HEK293 (cell line): Measurements from ENCODE around the gene NMT2.

Experiments used
- BCL11A ChIP-seq: fragments of 450-650 bp; formaldehyde crosslinking; IDR thresholded peaks from 2 replicates; pipeline ENCODE4 v1.5.1; 2016; ENCODE audit warnings: low read depth, missing biosample characterization, missing genetic modification characterization
- GFI1B ChIP-seq: fragments of 450-650 bp; formaldehyde crosslinking; IDR thresholded peaks from 2 replicates; pipeline ENCODE4 v1.5.1; 2016; ENCODE audit warnings: missing biosample characterization, missing genetic modification characterization
- GLIS1 ChIP-seq: fragments of 450-650 bp; formaldehyde crosslinking; IDR thresholded peaks from 2 replicates; pipeline ENCODE4 v1.5.1; 2016; ENCODE audit warnings: missing biosample characterization, missing genetic modification characterization
- HIC1 ChIP-seq: fragments of 450-650 bp; formaldehyde crosslinking; IDR thresholded peaks from 2 replicates; pipeline ENCODE4 v1.5.1; 2016; ENCODE audit warnings: missing biosample characterization, missing genetic modification characterization
- KLF1 ChIP-seq: fragments of 450-650 bp; formaldehyde crosslinking; IDR thresholded peaks from 2 replicates; pipeline ENCODE4 v1.5.1; 2016; ENCODE audit warnings: missing biosample characterization, missing genetic modification characterization
- MZF1 ChIP-seq: fragments of 450-650 bp; formaldehyde crosslinking; IDR thresholded peaks from 2 replicates; pipeline ENCODE4 v1.5.1; 2017; ENCODE audit warnings: missing biosample characterization, missing genetic modification characterization, borderline replicate concordance
- ZBTB11 ChIP-seq: fragments of 450-650 bp; formaldehyde crosslinking; conservative IDR thresholded peaks from 2 replicates; pipeline ENCODE4 v1.5.1; 2016; ENCODE audit warnings: low read depth, missing biosample characterization, missing genetic modification characterization
- ZBTB48 ChIP-seq: fragments of 450-650 bp; formaldehyde crosslinking; IDR thresholded peaks from 2 replicates; pipeline ENCODE4 v1.5.1; 2016; ENCODE audit warnings: missing biosample characterization, missing genetic modification characterization
- ZFP37 ChIP-seq: fragments of 450-650 bp; formaldehyde crosslinking; IDR thresholded peaks from 2 replicates; pipeline ENCODE4 v1.5.1; 2016; ENCODE audit warnings: missing biosample characterization, missing genetic modification characterization
- ZNF140 ChIP-seq: fragments of 450-650 bp; formaldehyde crosslinking; IDR thresholded peaks from 2 replicates; pipeline ENCODE4 v1.5.1; 2016; ENCODE audit warnings: missing biosample characterization, missing genetic modification characterization
- ZNF202 ChIP-seq: fragments of 450-650 bp; formaldehyde crosslinking; IDR thresholded peaks from 2 replicates; pipeline ENCODE4 v1.5.1; 2016; ENCODE audit warnings: missing biosample characterization, missing genetic modification characterization, borderline replicate concordance
- ZNF211 ChIP-seq: fragments of 450-650 bp; formaldehyde crosslinking; IDR thresholded peaks from 2 replicates; pipeline ENCODE4 v1.5.1; 2016; ENCODE audit warnings: low read depth, missing biosample characterization, missing genetic modification characterization
- ZNF280D ChIP-seq: fragments of 450-650 bp; formaldehyde crosslinking; IDR thresholded peaks from 2 replicates; pipeline ENCODE4 v1.5.1; 2016; ENCODE audit warnings: missing biosample characterization, missing genetic modification characterization
- ZNF292 ChIP-seq: fragments of 450-650 bp; formaldehyde crosslinking; IDR thresholded peaks from 2 replicates; pipeline ENCODE4 v1.5.1; 2016; ENCODE audit warnings: low read depth, missing biosample characterization, missing genetic modification characterization, borderline replicate concordance
- ZNF335 ChIP-seq: fragments of 450-650 bp; formaldehyde crosslinking; conservative IDR thresholded peaks from 2 replicates; pipeline ENCODE4 v1.5.1; 2016; ENCODE audit warnings: missing biosample characterization, missing genetic modification characterization
- ZNF354C ChIP-seq: fragments of 450-650 bp; formaldehyde crosslinking; IDR thresholded peaks from 2 replicates; pipeline ENCODE4 v1.5.1; 2016; ENCODE audit warnings: missing biosample characterization, missing genetic modification characterization, low read depth, borderline replicate concordance
- ZNF391 ChIP-seq: fragments of 450-650 bp; formaldehyde crosslinking; IDR thresholded peaks from 2 replicates; pipeline ENCODE4 v1.5.1; 2016; ENCODE audit warnings: low read depth, missing biosample characterization, missing genetic modification characterization, borderline replicate concordance
- ZNF510 ChIP-seq: fragments of 450-650 bp; formaldehyde crosslinking; IDR thresholded peaks from 2 replicates; pipeline ENCODE4 v1.5.1; 2018; ENCODE audit warnings: mild to moderate bottlenecking, missing genetic modification characterization, missing biosample characterization; ENCODE audit not compliant: insufficient replicate concordance
- ZNF677 ChIP-seq: fragments of 450-650 bp; IDR thresholded peaks from 2 replicates; pipeline ENCODE4 v1.5.0; 2018; ENCODE audit warnings: missing biosample characterization, mild to moderate bottlenecking, missing genetic modification characterization, moderate library complexity
- TF ChIP-seq, protein P1 (sequence below): fragments of 450-650 bp; formaldehyde crosslinking; optimal IDR thresholded peaks from 2 replicates; pipeline ENCODE3; 2016; ENCODE audit warnings: missing biosample characterization, mild to moderate bottlenecking, missing genetic modification characterization
- TF ChIP-seq, protein P2 (sequence below): fragments of 450-650 bp; formaldehyde crosslinking; IDR thresholded peaks from 2 replicates; pipeline ENCODE4 v1.5.1; 2016; ENCODE audit warnings: missing biosample characterization, missing genetic modification characterization
- TF ChIP-seq, protein P3 (sequence below): sonication (generic); formaldehyde crosslinking; IDR thresholded peaks from 2 replicates; pipeline ENCODE4 v1.8.1; 2022; ENCODE audit warnings: mild to moderate bottlenecking, moderate library complexity, missing genetic modification reagents

NMT2 gene

DNA sequence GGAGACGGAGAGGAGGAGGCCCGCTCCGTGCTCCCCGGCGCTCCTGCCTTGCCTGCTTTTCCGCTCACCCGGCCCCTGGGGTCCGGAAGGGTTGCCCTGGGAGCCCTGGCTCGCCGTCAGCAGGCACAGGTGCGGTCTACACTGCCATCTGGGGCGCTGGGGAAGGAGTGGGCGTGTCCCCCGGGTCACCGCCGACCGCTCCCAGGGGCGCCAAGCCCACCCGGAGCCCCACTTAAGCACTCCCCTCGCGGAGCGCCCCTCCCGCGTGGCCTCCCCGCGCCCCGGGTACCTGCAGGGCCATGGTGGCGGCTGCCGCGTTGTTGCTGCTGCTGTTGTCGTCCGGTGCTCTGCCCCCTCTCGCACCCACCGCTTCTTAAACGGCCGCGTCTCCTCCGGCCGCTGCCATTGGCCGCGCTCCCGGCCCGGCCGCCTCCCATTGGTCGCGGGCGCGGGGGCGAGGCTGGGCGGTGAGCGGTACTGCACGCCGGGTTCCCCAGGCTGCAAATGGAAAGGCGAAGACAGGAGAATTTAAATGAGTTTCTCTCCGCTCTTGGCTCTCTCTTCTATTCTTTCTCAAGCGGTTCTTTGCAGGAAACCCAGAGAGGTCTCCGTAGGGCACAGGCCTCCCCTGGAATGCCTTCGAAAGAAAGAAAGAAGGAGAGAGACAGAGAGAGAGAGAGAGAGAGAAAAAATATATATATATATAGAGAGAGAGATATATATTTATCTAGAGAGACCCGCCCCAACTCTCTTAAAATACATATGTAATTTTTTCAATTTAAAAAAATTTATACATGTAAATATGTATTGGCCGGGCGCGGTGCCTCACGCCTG, 79.8 kb downstream of the NMT2 start, which contains the start of gene ACBD7 (continued):
- TF ChIP-seq ZNF510 (no peak), ZNF211 (tag by site-specific recombination) (no peak), ZBTB48 (peak; percentile 98), ZNF335 (tag by site-specific recombination) (peak; percentile 97), ZNF391 (tag by site-specific recombination) (no peak), ZNF354C (no peak), GLIS1 (tag by site-specific recombination) (peak; percentile 87), ZFP37 (tag by site-specific recombination) (peak; percentile 80; the same call in 1 of the 2 replicates), BCL11A (tag by site-specific recombination) (no peak; the same call in 1 of the 2 replicates), KLF1 (tag by site-specific recombination) (peak; percentile 70), GFI1B (no peak), ZNF677 (tag by site-specific recombination) (no peak), HIC1 (tag by site-specific recombination) (peak; percentile 60), ZNF140 (tag by site-specific recombination) (no peak), ZNF280D (tag by site-specific recombination) (no peak), ZNF292 (tag by site-specific recombination) (no peak), ZBTB11 (peak; percentile 80), MZF1 (tag by site-specific recombination) (peak; percentile 62; the same call in 1 of the 2 replicates), ZNF202 (tag by site-specific recombination) (no peak)
- TF ChIP-seq, protein P1, sequence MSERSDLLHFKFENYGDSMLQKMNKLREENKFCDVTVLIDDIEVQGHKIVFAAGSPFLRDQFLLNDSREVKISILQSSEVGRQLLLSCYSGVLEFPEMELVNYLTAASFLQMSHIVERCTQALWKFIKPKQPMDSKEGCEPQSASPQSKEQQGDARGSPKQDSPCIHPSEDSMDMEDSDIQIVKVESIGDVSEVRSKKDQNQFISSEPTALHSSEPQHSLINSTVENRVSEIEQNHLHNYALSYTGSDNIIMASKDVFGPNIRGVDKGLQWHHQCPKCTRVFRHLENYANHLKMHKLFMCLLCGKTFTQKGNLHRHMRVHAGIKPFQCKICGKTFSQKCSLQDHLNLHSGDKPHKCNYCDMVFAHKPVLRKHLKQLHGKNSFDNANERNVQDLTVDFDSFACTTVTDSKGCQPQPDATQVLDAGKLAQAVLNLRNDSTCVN (tag by site-specific recombination), result peak; percentile 88
- TF ChIP-seq, protein P2, sequence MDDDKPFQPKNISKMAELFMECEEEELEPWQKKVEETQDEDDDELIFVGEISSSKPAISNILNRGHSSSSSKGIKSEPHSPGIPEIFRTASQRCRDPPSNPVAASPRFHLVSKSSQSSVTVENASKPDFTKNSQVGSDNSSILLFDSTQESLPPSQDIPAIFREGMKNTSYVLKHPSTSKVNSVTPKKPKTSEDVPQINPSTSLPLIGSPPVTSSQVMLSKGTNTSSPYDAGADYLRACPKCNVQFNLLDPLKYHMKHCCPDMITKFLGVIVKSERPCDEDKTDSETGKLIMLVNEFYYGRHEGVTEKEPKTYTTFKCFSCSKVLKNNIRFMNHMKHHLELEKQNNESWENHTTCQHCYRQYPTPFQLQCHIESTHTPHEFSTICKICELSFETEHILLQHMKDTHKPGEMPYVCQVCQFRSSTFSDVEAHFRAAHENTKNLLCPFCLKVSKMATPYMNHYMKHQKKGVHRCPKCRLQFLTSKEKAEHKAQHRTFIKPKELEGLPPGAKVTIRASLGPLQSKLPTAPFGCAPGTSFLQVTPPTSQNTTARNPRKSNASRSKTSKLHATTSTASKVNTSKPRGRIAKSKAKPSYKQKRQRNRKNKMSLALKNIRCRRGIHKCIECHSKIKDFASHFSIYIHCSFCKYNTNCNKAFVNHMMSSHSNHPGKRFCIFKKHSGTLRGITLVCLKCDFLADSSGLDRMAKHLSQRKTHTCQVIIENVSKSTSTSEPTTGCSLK (tag by site-specific recombination), result no peak
- TF ChIP-seq, protein P3, sequence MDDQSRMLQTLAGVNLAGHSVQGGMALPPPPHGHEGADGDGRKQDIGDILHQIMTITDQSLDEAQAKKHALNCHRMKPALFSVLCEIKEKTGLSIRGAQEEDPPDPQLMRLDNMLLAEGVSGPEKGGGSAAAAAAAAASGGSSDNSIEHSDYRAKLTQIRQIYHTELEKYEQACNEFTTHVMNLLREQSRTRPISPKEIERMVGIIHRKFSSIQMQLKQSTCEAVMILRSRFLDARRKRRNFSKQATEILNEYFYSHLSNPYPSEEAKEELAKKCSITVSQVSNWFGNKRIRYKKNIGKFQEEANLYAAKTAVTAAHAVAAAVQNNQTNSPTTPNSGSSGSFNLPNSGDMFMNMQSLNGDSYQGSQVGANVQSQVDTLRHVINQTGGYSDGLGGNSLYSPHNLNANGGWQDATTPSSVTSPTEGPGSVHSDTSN (CRISPR knock-in tag), result peak; percentile 56; the same call in 1 of the 2 replicates
